Gastrocnemius medialis (tissue), 4 donors: ENCODE measurements around the gene ATG7.

ENCODE experiments used
- CTCF ChIP-seq, 5 experiments: fragments of 450-650 bp in 3 of 5; fragments of 200-600 bp in 2 of 5; sonication (generic) in 2 of 5; IDR thresholded peaks in 4 of 5; conservative IDR thresholded peaks in 1 of 5; 1 replicate in 4 of 5; 2 replicates in 1 of 5; pipeline ENCODE4 v1.5.1; 2016 to 2019; ENCODE audit warnings: antibody characterized with exemption in 5 of 5, mild to moderate bottlenecking in 3 of 5, moderate library complexity in 3 of 5
- POLR2A ChIP-seq, 2 donors: fragments of 450-650 bp; IDR thresholded peaks; one replicate each; pipeline ENCODE4 v1.6.1; 2017; ENCODE audit warnings: antibody characterized with exemption in 2 of 2, mild to moderate bottlenecking in 2 of 2, moderate library complexity in 2 of 2

GRCh38 chr3:11538581-11538980 lies 266.4 kb downstream of the ATG7 start:
- TF ChIP-seq CTCF (IDR thresholded peaks at IDR 0.05 in 4 of 5, conservative IDR thresholded peaks at IDR 0.05 in 1 of 5) (no peak), POLR2A (IDR thresholded peaks at IDR 0.05) (no peak)
